ENCODE data around the gene CEP152. TPM values are rescaled to one million over a fixed set of nuclear protein-coding genes. Genes with fewer than 3 reads are reported as not detected.

Gene CEP152
- total RNA-seq, 1 experiment from 2014 or later: 6.4 TPM

GRCh38 chr15:48811325-48811958 is 573 bp upstream of the CEP152 start:
- POLR2A ChIA-PET: interaction anchor here (0.6 to 3.7 kb wide), 24 partner anchors 10 to 481 kb away, joined by 3 to 22 read pairs (median 4); partner anchors contain the start of genes COPS2 and DUT
- CTCF ChIA-PET: interaction anchor here (0.7 to 2.1 kb wide), 6 partner anchors 9 to 459 kb away, joined by 4 to 10 read pairs (median 5); no protein-coding TSS in a partner anchor

GRCh38 chr15:48806151-48806550 is 4.7 kb downstream of the CEP152 start:
- Mint-ChIP-seq H3K36me3 (ENCODE audit: insufficient read depth, unreplicated experiment) (peaks cover 12% of the 10 kb centered on the region), H3K27ac (ENCODE audit: low read depth, unreplicated experiment) (no peak overlapping the region), H3K9me3 (ENCODE audit: unreplicated experiment) (no peaks in the 10 kb centered on the region), H3K4me1 (ENCODE audit: insufficient read depth, unreplicated experiment) (peaks cover 28% of the 10 kb centered on the region), H3K27me3 (ENCODE audit: insufficient read depth, unreplicated experiment) (no peaks in the 10 kb centered on the region), H3K4me3 (ENCODE audit: unreplicated experiment) (no peak overlapping the region)
- no peak for DNase-seq (ENCODE audit: unreplicated experiment)
- POLR2A ChIA-PET: interaction anchor here (1.1 kb wide), 3 partner anchors 10 to 267 kb away, joined by 3 read pairs; partner anchors contain the start of gene FBN1
- intact Hi-C loops (cut with micrococcal nuclease): no loop called here
- no peak for TF ChIP-seq CTCF (IDR thresholded peaks at IDR 0.05; ENCODE audit: unreplicated experiment)
- no TSS peak for BruUV-seq (replicated peaks)
- CTCF ChIA-PET: interaction anchor here (0.5 to 1.7 kb wide), 8 partner anchors 16 to 1223 kb away, joined by 3 to 8 read pairs (median 3); partner anchors contain the start of gene SHC4

More at GRCh38 chr15:48811325-48811958, 573 bp upstream of the CEP152 start:
- Mint-ChIP-seq H3K36me3 (ENCODE audit: insufficient read depth, unreplicated experiment) (no peaks in the 10 kb centered on the region), H3K27me3 (ENCODE audit: insufficient read depth, unreplicated experiment) (no peaks in the 10 kb centered on the region), H3K9me3 (ENCODE audit: unreplicated experiment) (no peaks in the 10 kb centered on the region), H3K4me1 (ENCODE audit: insufficient read depth, unreplicated experiment) (peaks cover 32% of the 10 kb centered on the region), H3K4me3 (ENCODE audit: unreplicated experiment) (peak overlapping the region; percentile 90), H3K27ac (ENCODE audit: low read depth, unreplicated experiment) (peak overlapping the region; percentile 90)
- no peak for DNase-seq (ENCODE audit: unreplicated experiment)
- BruUV-seq (replicated peaks): no TSS peak
- no peak for TF ChIP-seq CTCF (IDR thresholded peaks at IDR 0.05; ENCODE audit: unreplicated experiment)
- intact Hi-C loops (cut with micrococcal nuclease): loop anchor here (5.0 kb wide), 2 partner anchors 46 to 1336 kb away; no protein-coding TSS in a partner anchor

GRCh38 chr15:48805591-48805990 is 5.3 kb downstream of the CEP152 start:
- Mint-ChIP-seq H3K9me3 (ENCODE audit: unreplicated experiment) (no peaks in the 10 kb centered on the region), H3K36me3 (ENCODE audit: insufficient read depth, unreplicated experiment) (peaks cover 12% of the 10 kb centered on the region), H3K27me3 (ENCODE audit: insufficient read depth, unreplicated experiment) (no peaks in the 10 kb centered on the region), H3K27ac (ENCODE audit: low read depth, unreplicated experiment) (no peak overlapping the region), H3K4me3 (ENCODE audit: unreplicated experiment) (no peak overlapping the region), H3K4me1 (ENCODE audit: insufficient read depth, unreplicated experiment) (peaks cover 28% of the 10 kb centered on the region)
- no peak for DNase-seq (ENCODE audit: unreplicated experiment)
- TF ChIP-seq CTCF (IDR thresholded peaks at IDR 0.05; ENCODE audit: unreplicated experiment): no peak
- BruUV-seq (replicated peaks): no TSS peak
- CTCF ChIA-PET: interaction anchor here (0.5 to 1.7 kb wide), 7 partner anchors 16 to 1223 kb away, joined by 3 to 8 read pairs (median 3); no protein-coding TSS in a partner anchor
- intact Hi-C loops (cut with micrococcal nuclease): no loop called here
- POLR2A ChIA-PET: interaction anchor here (1.1 kb wide), 3 partner anchors 10 to 267 kb away, joined by 3 read pairs; partner anchors contain the start of gene FBN1

GRCh38 chr15:48803877-48804276 is 7.0 kb downstream of the CEP152 start:
- ChIA-PET POLR2A (interaction anchor here (1.6 kb wide), 1 partner anchor 81 kb away, joined by 6 read pairs; no protein-coding TSS in a partner anchor), CTCF (interaction anchor here (1.0 to 1.1 kb wide), 2 partner anchors 177 to 447 kb away, joined by 3 to 4 read pairs; no protein-coding TSS in a partner anchor)
- Mint-ChIP-seq H3K27ac (ENCODE audit: low read depth, unreplicated experiment) (no peak overlapping the region), H3K36me3 (ENCODE audit: insufficient read depth, unreplicated experiment) (peaks cover 12% of the 10 kb centered on the region), H3K9me3 (ENCODE audit: unreplicated experiment) (no peaks in the 10 kb centered on the region), H3K4me1 (ENCODE audit: insufficient read depth, unreplicated experiment) (peaks cover 20% of the 10 kb centered on the region), H3K27me3 (ENCODE audit: insufficient read depth, unreplicated experiment) (no peaks in the 10 kb centered on the region), H3K4me3 (ENCODE audit: unreplicated experiment) (no peak overlapping the region)
- no peak for DNase-seq (ENCODE audit: unreplicated experiment)
- intact Hi-C loops (cut with micrococcal nuclease): no loop called here
- BruUV-seq (replicated peaks): no TSS peak
- TF ChIP-seq CTCF (IDR thresholded peaks at IDR 0.05; ENCODE audit: unreplicated experiment): no peak

Measured in MCF 10A (cell line).